GM12878 (cell line): ENCODE measurements around the gene CLEC7A. TPM values are rescaled to one million over a fixed set of nuclear protein-coding genes. Genes with fewer than 3 reads are reported as not detected.
A peak's percentile ranks its signal among the peaks of the same experiment; 100 is the strongest.

Experiments used
- ATAC-seq: fragments of 200-7000 bp; cut with Tn5 transposase; 3 replicates; pipeline ENCODE4 v1.9.1; 2020; ENCODE audit warnings: mild to moderate bottlenecking, moderate library complexity
- BruUV-seq: library from RNA; stranded (reverse); fragments of 400-500 nt; replicated peaks from 2 replicates; lab custom pipeline; 2021; lab: Mats Ljungman, UMichigan
- CTCF ChIA-PET: fragments of 300-600 bp; sonication (Branson Sonifier 250); formaldehyde crosslinking; extraction: SDS; loops from one replicate; lab custom pipeline; 2021; ENCODE audit warnings: inconsistent platforms; lab: Yijun Ruan, JAX
- POLR2A ChIA-PET: fragments of 350-600 bp; formaldehyde crosslinking; extraction: SDS; loops from one replicate; lab custom pipeline; 2021; ENCODE audit warnings: inconsistent platforms; lab: Charles Lee
- RAD21 ChIA-PET: fragments of 300-600 bp; sonication (Branson Sonifier 250); formaldehyde crosslinking; loops from one replicate; lab custom pipeline; 2023; ENCODE audit warnings: antibody characterized with exemption; ENCODE audit not compliant: unreplicated experiment; lab: Charles Lee
- SMC1A ChIA-PET: fragments of 300-600 bp; sonication (Branson Sonifier 250); formaldehyde crosslinking; loops from one replicate; lab custom pipeline; 2023; ENCODE audit not compliant: unreplicated experiment, uncharacterized antibody; lab: Charles Lee
- DNase-seq: peaks from one replicate; pipeline ENCODE4 v3.0.0-alpha.2; 2011; ENCODE audit warnings: low read depth, low spot score
- FAIRE-seq: peaks from 3 replicates; lab custom pipeline; 2011; peaks lifted over from hg19 to GRCh38; lab: Jason Lieb, UNC
- H2AFZ ChIP-seq: 2 replicates; pipeline ENCODE4 v1.6.0; 2011; ENCODE audit warnings: low read depth, low read length, control low read depth; ENCODE audit not compliant: control insufficient read depth
- H3K27ac ChIP-seq: 2 replicates; pipeline ENCODE4 v1.5.1; 2011; ENCODE audit warnings: control low read depth; ENCODE audit not compliant: control insufficient read depth, insufficient read depth
- H3K27me3 ChIP-seq, 2 experiments: replicated peaks in 1 of 2; 2 replicates each; pipeline versions ENCODE4 v1.6.0 to v1.6.1; 2011; ENCODE audit warnings: low read length in 1 of 2; ENCODE audit not compliant: control insufficient read depth in 2 of 2, insufficient read depth in 2 of 2
- H3K36me3 ChIP-seq, 2 experiments: 2 replicates each; pipeline ENCODE4 v1.5.1; 2011; ENCODE audit warnings: low read length in 1 of 2; ENCODE audit not compliant: control insufficient read depth in 2 of 2, insufficient read depth in 2 of 2
- H3K4me1 ChIP-seq: 2 replicates; pipeline ENCODE4 v1.6.1; 2011; ENCODE audit warnings: mild to moderate bottlenecking, low read length, moderate library complexity, mixed read lengths; ENCODE audit not compliant: control insufficient read depth, insufficient read depth
- H3K4me2 ChIP-seq: 2 replicates; pipeline ENCODE4 v1.6.0; 2011; ENCODE audit warnings: control low read depth; ENCODE audit not compliant: control insufficient read depth, insufficient read depth
- H3K4me3 ChIP-seq: fragments of 200-600 bp; sonication (generic); 2 replicates; pipeline ENCODE4 v1.5.1; 2016
- H3K79me2 ChIP-seq: 2 replicates; pipeline ENCODE4 v1.6.0; 2011; ENCODE audit warnings: low read length; ENCODE audit not compliant: control insufficient read depth, insufficient read depth
- H3K9ac ChIP-seq: 2 replicates; pipeline ENCODE4 v1.8.0; 2011; ENCODE audit warnings: low read length, control low read depth, mixed read lengths; ENCODE audit not compliant: control insufficient read depth, insufficient read depth
- H3K9me3 ChIP-seq: replicated peaks from 3 replicates; pipeline ENCODE4 v1.5.1; 2011; ENCODE audit warnings: mild to moderate bottlenecking, low read length; ENCODE audit not compliant: control insufficient read depth, insufficient read depth
- H4K20me1 ChIP-seq: 2 replicates; pipeline ENCODE4 v1.6.0; 2011; ENCODE audit not compliant: control insufficient read depth, insufficient read depth
- KDM1A ChIP-seq: fragments of 200-600 bp; sonication (generic); IDR thresholded peaks from 2 replicates; pipeline ENCODE4 v1.6.1; 2016; ENCODE audit warnings: borderline replicate concordance
- SMARCA5 ChIP-seq: fragments of 450-650 bp; IDR thresholded peaks from 2 replicates; pipeline ENCODE4 v1.6.1; 2017; ENCODE audit warnings: mild to moderate bottlenecking
- SPI1 ChIP-seq: IDR thresholded peaks from 2 replicates; pipeline ENCODE4 v1.6.1; 2011; ENCODE audit warnings: low read depth, mild to moderate bottlenecking, low read length, moderate library complexity, borderline replicate concordance; ENCODE audit not compliant: insufficient read depth
- ZNF24 ChIP-seq: fragments of 450-650 bp; IDR thresholded peaks from 2 replicates; pipeline ENCODE4 v1.6.1; 2017; ENCODE audit warnings: antibody characterized with exemption, mild to moderate bottlenecking
- WGBS: methylation state at CpG from one replicate; pipeline ENCODE4 v1.1.6; 2016; ENCODE audit warnings: low lambda C conversion rate; ENCODE audit not compliant: insufficient replicate concordance, insufficient coverage; ENCODE audit errors: missing lambda C conversion rate; 5-methylcytosine and 5-hydroxymethylcytosine counted together
- in situ Hi-C: fragments of 300-500 bp; cut with MboI; formaldehyde crosslinking; loops from 9 replicates; pipeline ENCODE4 v1.14.3; 2018; ENCODE audit warnings: mixed read lengths
- intact Hi-C: fragments of 100-400 bp; cut with micrococcal nuclease; formaldehyde crosslinking; loops from one replicate; pipeline ENCODE4 v1.14.2; 2022; ENCODE audit not compliant: unreplicated experiment
- polyA plus RNA-seq, 11 experiments: library from polyadenylated mRNA; depleted of rRNA in 4 of 11; unstranded in 6 of 11; stranded (reverse) in 5 of 11; fragments of >200 nt; fragmentation: Nextera tagmentation in 4 of 11; fragmentation: Illumina TruSeq in 1 of 11; extraction: Ambion mirVana in 4 of 11; extraction: Trizol in 1 of 11; gene quantifications; 1 replicate in 1 of 11; 2 replicates in 10 of 11; pipeline versions ENCODE4 v1.2.1 to v1.2.3, GENCODE V29; 2011 to 2016; ENCODE audit warnings: inconsistent platforms in 2 of 11, missing spikeins in 2 of 11, low read depth in 1 of 11
- total RNA-seq, 4 experiments: library from RNA; depleted of rRNA in 3 of 4; stranded (reverse); fragments of >200 nt in 3 of 4; fragmentation: Illumina TruSeq in 1 of 4; extraction: Trizol in 1 of 4; gene quantifications; 2 replicates each; pipeline versions ENCODE4 v1.2.1 to v1.2.3, GENCODE V29; 2013 to 2021

Gene CLEC7A
- total and polyA plus RNA-seq, 10 of the 15 experiments (the other 5 are each of a cell fraction or from before 2014, with no cell fraction given): not detected

GRCh38 chr12:10160617-10161385 is 30.8 kb upstream of the CLEC7A start:
- no peaks in the 10 kb centered on the region for H3K36me3 ChIP-seq
- ChIA-PET POLR2A (interaction anchor here (0.5 kb wide), 1 partner anchor 27 kb away, joined by 7 read pairs; no protein-coding TSS in a partner anchor), CTCF (interaction anchor here (2.6 kb wide), 2 partner anchors 9 to 30 kb away, joined by 7 to 8 read pairs; no protein-coding TSS in a partner anchor), RAD21 (interaction anchor here (1.2 kb wide), 1 partner anchor 404 kb away, joined by 3 read pairs; no protein-coding TSS in a partner anchor), SMC1A (interaction anchor here (1.1 to 1.2 kb wide), 3 partner anchors 9 to 112 kb away, joined by 3 read pairs; no protein-coding TSS in a partner anchor)
- no peak overlapping the region for H3K27ac ChIP-seq
- no peaks in the 10 kb centered on the region for H3K79me2 ChIP-seq
- no peak for TF ChIP-seq KDM1A
- TF ChIP-seq SPI1: 0 out of 2 replicates have a peak, but pooled peaks have one; percentile 24
- no peaks in the 10 kb centered on the region for H3K9me3 ChIP-seq
- ATAC-seq (no peak), DNase-seq (no peak), FAIRE-seq (no peak)
- H2AFZ ChIP-seq: no peak overlapping the region
- no peaks in the 10 kb centered on the region for H4K20me1 ChIP-seq
- H3K4me2 ChIP-seq: peak overlapping the region; percentile 23; the same call in 1 of the 2 replicates
- peaks cover 7% of the 10 kb centered on the region; the same call in 1 of the 2 replicates for H3K4me1 ChIP-seq
- H3K4me3 ChIP-seq: no peak overlapping the region
- H3K27me3 ChIP-seq: no peaks in the 10 kb centered on the region
- intact Hi-C loops: no loop called here
- no peak overlapping the region for H3K9ac ChIP-seq
- WGBS: 61% methylated on average over 7 of the region's 7 CpGs
- BruUV-seq: no TSS peak
- in situ Hi-C loops: no loop called here

GRCh38 chr12:10159280-10159679 is 29.3 kb upstream of the CLEC7A start:
- H2AFZ ChIP-seq: no peak overlapping the region
- no peaks in the 10 kb centered on the region for H4K20me1 ChIP-seq
- no peak for DNase-seq
- ChIA-PET CTCF (interaction anchor here (0.6 to 2.6 kb wide), 4 partner anchors 7 to 234 kb away, joined by 4 to 8 read pairs (median 6); no protein-coding TSS in a partner anchor), RAD21 (no interaction called here), SMC1A (interaction anchor here (0.9 kb wide), 1 partner anchor 590 kb away, joined by 4 read pairs; no protein-coding TSS in a partner anchor), POLR2A (no interaction called here)
- no peak for ATAC-seq
- 26% methylated on average over 3 of the region's 3 CpGs for WGBS
- FAIRE-seq: no peak
- no peak overlapping the region for H3K9ac ChIP-seq
- intact Hi-C loops: no loop called here
- TF ChIP-seq SMARCA5: no peak
- no peak for TF ChIP-seq ZNF24
- H3K79me2 ChIP-seq: no peaks in the 10 kb centered on the region
- H3K4me2 ChIP-seq: no peak overlapping the region
- no peaks in the 10 kb centered on the region for H3K27me3 ChIP-seq
- no TSS peak for BruUV-seq
- in situ Hi-C loops: no loop called here
- H3K27ac ChIP-seq: no peak overlapping the region
- H3K4me3 ChIP-seq: no peak overlapping the region
- no peaks in the 10 kb centered on the region for H3K9me3 ChIP-seq
- no peaks in the 10 kb centered on the region for H3K36me3 ChIP-seq
- H3K4me1 ChIP-seq: peaks cover 7% of the 10 kb centered on the region; the same call in 1 of the 2 replicates
